Endothelial cell of umbilical vein (primary cell): ENCODE results near the gene ATP6V0D1. TPM values are rescaled to one million over a fixed set of nuclear protein-coding genes. Genes with fewer than 3 reads are reported as not detected.

ENCODE experiments used
- BruUV-seq: library from RNA; stranded (reverse); fragments of 400-500 nt; replicated peaks from 2 replicates; lab custom pipeline; 2021; lab: Mats Ljungman, UMichigan
- CTCF ChIA-PET: fragments of 300-600, 350-600 bp; sonication (Branson Sonifier 250); formaldehyde crosslinking; loops from one replicate; lab custom pipeline; 2021; ENCODE audit warnings: antibody characterized with exemption, inconsistent platforms; lab: Charles Lee
- POLR2A ChIA-PET: fragments of 300-600, 350-600 bp; sonication (Branson Sonifier 250); formaldehyde crosslinking; loops from one replicate; lab custom pipeline; 2021; ENCODE audit warnings: antibody characterized with exemption, inconsistent platforms; lab: Charles Lee
- DNase-seq: peaks from one replicate; pipeline ENCODE4 v3.0.0-alpha.2; 2011; ENCODE audit warnings: low read depth, low spot score
- FAIRE-seq: peaks from 2 replicates; lab custom pipeline; 2011; peaks lifted over from hg19 to GRCh38; lab: Jason Lieb, UNC
- H2AFZ ChIP-seq: 2 replicates; pipeline ENCODE4 v1.6.0; 2012; ENCODE audit warnings: low read depth, low read length, control low read depth, inconsistent platforms
- H3K27ac ChIP-seq: 2 replicates; pipeline ENCODE4 v1.5.1; 2011; ENCODE audit warnings: low read depth, mild to moderate bottlenecking, control low read depth, low read length, moderate library complexity; ENCODE audit not compliant: insufficient read depth
- H3K27me3 ChIP-seq, 2 experiments: 2 replicates each; pipeline versions ENCODE4 v1.6.0 to v1.6.1; 2011; ENCODE audit warnings: low read length in 2 of 2, mixed read lengths in 1 of 2; ENCODE audit not compliant: control insufficient read depth in 2 of 2, insufficient read depth in 2 of 2
- H3K36me3 ChIP-seq, 2 experiments: 2 replicates in 1 of 2; 3 replicates in 1 of 2; pipeline ENCODE4 v1.5.1; 2011; ENCODE audit warnings: low read length in 2 of 2, mild to moderate bottlenecking in 1 of 2, moderate library complexity in 1 of 2; ENCODE audit not compliant: control insufficient read depth in 2 of 2, insufficient read depth in 2 of 2; ENCODE audit errors: extremely low read depth in 1 of 2
- H3K4me1 ChIP-seq: 3 replicates; pipeline ENCODE4 v1.5.1; 2011; ENCODE audit warnings: mild to moderate bottlenecking, low read length; ENCODE audit not compliant: control insufficient read depth, insufficient read depth; ENCODE audit errors: extremely low read depth
- H3K4me2 ChIP-seq: 2 replicates; pipeline ENCODE4 v1.6.1; 2011; ENCODE audit warnings: low read length, control low read depth, mixed read lengths; ENCODE audit not compliant: insufficient read depth
- H3K4me3 ChIP-seq, 3 experiments: fragments of 200-600 bp in 1 of 3; sonication (generic), shearing (Covaris generic) in 1 of 3; replicated peaks in 1 of 3; 2 replicates each; pipeline ENCODE4 v1.5.1; 2011 to 2016; ENCODE audit warnings: control low read depth in 3 of 3, low read length in 3 of 3, mild to moderate bottlenecking in 2 of 3, inconsistent platforms in 1 of 3, low read depth in 1 of 3, moderate library complexity in 1 of 3; ENCODE audit not compliant: insufficient read depth in 1 of 3
- H3K79me2 ChIP-seq: 2 replicates; pipeline ENCODE4 v1.6.0; 2012; ENCODE audit warnings: low read length, inconsistent platforms; ENCODE audit not compliant: control insufficient read depth, insufficient read depth
- H3K9ac ChIP-seq: replicated peaks from 2 replicates; pipeline ENCODE3; 2011; ENCODE audit warnings: low read length, control low read depth; ENCODE audit not compliant: insufficient read depth; ENCODE audit errors: extremely low read depth
- H3K9me1 ChIP-seq: replicated peaks from 3 replicates; pipeline ENCODE4 v1.6.0; 2011; ENCODE audit warnings: mild to moderate bottlenecking, low read length; ENCODE audit not compliant: control insufficient read depth, insufficient read depth; ENCODE audit errors: extremely low read depth
- H3K9me3 ChIP-seq: replicated peaks from 2 replicates; pipeline ENCODE4 v1.5.1; 2012; ENCODE audit warnings: low read length, inconsistent platforms; ENCODE audit not compliant: control insufficient read depth, insufficient read depth
- H4K20me1 ChIP-seq: replicated peaks from 2 replicates; pipeline ENCODE3; 2011; ENCODE audit warnings: mild to moderate bottlenecking, low read length; ENCODE audit not compliant: control insufficient read depth, insufficient read depth; ENCODE audit errors: extremely low read depth
- EZH2 ChIP-seq: IDR thresholded peaks from 2 replicates; pipeline ENCODE4 v1.6.1; 2012; ENCODE audit warnings: borderline replicate concordance, low read depth, mild to moderate bottlenecking, moderate library complexity, low read length, inconsistent platforms; ENCODE audit not compliant: severe bottlenecking
- FOS ChIP-seq: IDR thresholded peaks from 2 replicates; pipeline ENCODE4 v1.6.1; 2011; ENCODE audit warnings: mild to moderate bottlenecking, low read length, moderate library complexity, borderline replicate concordance; ENCODE audit not compliant: insufficient read depth
- GATA2 ChIP-seq: IDR thresholded peaks from 2 replicates; pipeline ENCODE4 v1.7.0; 2011; ENCODE audit warnings: low read depth, mild to moderate bottlenecking, moderate library complexity, mixed read lengths, low read length; ENCODE audit not compliant: insufficient read length, insufficient read depth
- JUN ChIP-seq: IDR thresholded peaks from 2 replicates; pipeline ENCODE4 v1.6.1; 2011; ENCODE audit warnings: borderline replicate concordance, low read depth; ENCODE audit not compliant: insufficient read length, insufficient read depth
- MAX ChIP-seq: IDR thresholded peaks from 2 replicates; pipeline ENCODE4 v1.6.1; 2011; ENCODE audit not compliant: insufficient read depth, insufficient read length
- MYC ChIP-seq: IDR thresholded peaks from one replicate; pipeline ENCODE4 v1.6.1; 2011; ENCODE audit warnings: mild to moderate bottlenecking, low read depth, low read length
- POLR2A ChIP-seq: IDR thresholded peaks from 2 replicates; pipeline ENCODE4 v1.6.1; 2012; ENCODE audit warnings: low read depth, mild to moderate bottlenecking, control low read depth, low read length
- POLR2AphosphoS5 ChIP-seq: IDR thresholded peaks from 2 replicates; pipeline ENCODE4 v1.6.1; 2012; ENCODE audit warnings: low read depth, mild to moderate bottlenecking, control low read depth, low read length, moderate library complexity; ENCODE audit not compliant: insufficient read depth
- dilution Hi-C: fragments of 300-500 bp; cut with MboI; formaldehyde crosslinking; loops from one replicate; pipeline ENCODE4 v1.15.0; 2019; ENCODE audit warnings: low sequenced_read_pairs; ENCODE audit not compliant: extremely low pct_ligation_motif_present
- intact Hi-C: fragments of 100-400 bp; cut with micrococcal nuclease; formaldehyde crosslinking; loops from one replicate; pipeline ENCODE4 v1.10.0; 2022
- polyA plus RNA-seq, 4 experiments: library from polyadenylated mRNA; depleted of rRNA in 3 of 4; stranded (reverse) in 3 of 4; unstranded in 1 of 4; fragments of >200 nt; gene quantifications; 2 replicates each; pipeline versions ENCODE4 v1.2.1 to v1.2.3, GENCODE V29; 2011 to 2012; ENCODE audit warnings: missing spikeins in 1 of 4
- total RNA-seq: library from RNA; stranded (reverse); gene quantifications from 2 replicates; pipeline ENCODE4 v1.2.3, GENCODE V29; 2021
- TF ChIP-seq, protein P1 (sequence below), 2 donors: IDR thresholded peaks; 1 replicate in 1 of 2; 2 replicates in 1 of 2; pipeline ENCODE4 v1.5.1; 2011; ENCODE audit warnings: low read length in 2 of 2, mild to moderate bottlenecking in 2 of 2, moderate library complexity in 2 of 2, control low read depth in 1 of 2, inconsistent platforms in 1 of 2, low read depth in 1 of 2; ENCODE audit not compliant: insufficient read depth in 1 of 2; ENCODE audit errors: extremely low read depth in 1 of 2

ATP6V0D1 gene
- total and polyA plus RNA-seq, 2 donors (not counting 3 experiments of a cell fraction or from before 2014, with no cell fraction given), result 82.8 to 232 TPM

GRCh38 chr16:67395458-67396158, 85.3 kb downstream of the ATP6V0D1 start:
- TF ChIP-seq JUN (no peak), MYC (no peak), GATA2 (no peak), FOS (no peak), POLR2A (no peak), MAX (no peak), EZH2 (no peak)
- DNase-seq (no peak), FAIRE-seq (no peak)
- H3K36me3 ChIP-seq, result no peaks in the 10 kb centered on the region
- no peak overlapping the region for H3K4me3 ChIP-seq
- no peak overlapping the region for H3K9ac ChIP-seq
- H3K27me3 ChIP-seq, result peaks cover 9 to 11% of the 10 kb centered on the region in 2 experiments
- H3K9me1 ChIP-seq, result no peaks in the 10 kb centered on the region
- no peaks in the 10 kb centered on the region for H3K79me2 ChIP-seq
- H3K4me2 ChIP-seq, result no peak overlapping the region
- BruUV-seq, result no TSS peak
- no peak overlapping the region for H3K27ac ChIP-seq
- POLR2A ChIA-PET, result no interaction called here
- dilution Hi-C loops, result no loop called here
- peaks cover 13% of the 10 kb centered on the region for H3K4me1 ChIP-seq
- CTCF ChIA-PET, result interaction anchor here (0.7 to 2.6 kb wide), 3 partner anchors 12 to 135 kb away, joined by 4 to 11 read pairs (median 5); no protein-coding TSS in a partner anchor
- H2AFZ ChIP-seq, result no peak overlapping the region
- no peaks in the 10 kb centered on the region for H4K20me1 ChIP-seq
- intact Hi-C loops, result loop anchor here (10.0 kb wide), 2 partner anchors 201 to 441 kb away; partner anchors contain the start of genes E2F4, ELMO3 and EXOC3L1
- H3K9me3 ChIP-seq, result no peaks in the 10 kb centered on the region

GRCh38 chr16:67395105-67395457, 85.9 kb downstream of the ATP6V0D1 start:
- H4K20me1 ChIP-seq, result no peaks in the 10 kb centered on the region
- no peak for FAIRE-seq
- H3K4me1 ChIP-seq, result peaks cover 13% of the 10 kb centered on the region
- dilution Hi-C loops, result no loop called here
- no peak overlapping the region for H3K27ac ChIP-seq
- no TSS peak for BruUV-seq
- intact Hi-C loops, result loop anchor here (10.0 kb wide), 2 partner anchors 200 to 440 kb away; partner anchors contain the start of genes E2F4, ELMO3 and EXOC3L1
- ChIA-PET POLR2A (no interaction called here), CTCF (interaction anchor here (1.0 to 3.1 kb wide), 6 partner anchors 9 to 134 kb away, joined by 3 to 34 read pairs (median 15); partner anchors contain the start of genes KCTD19 and LRRC36)
- no peak overlapping the region for H2AFZ ChIP-seq
- TF ChIP-seq POLR2A (no peak), MYC (no peak), POLR2AphosphoS5 (no peak), MAX (no peak), GATA2 (no peak), JUN (no peak), FOS (no peak)
- TF ChIP-seq, protein P1, sequence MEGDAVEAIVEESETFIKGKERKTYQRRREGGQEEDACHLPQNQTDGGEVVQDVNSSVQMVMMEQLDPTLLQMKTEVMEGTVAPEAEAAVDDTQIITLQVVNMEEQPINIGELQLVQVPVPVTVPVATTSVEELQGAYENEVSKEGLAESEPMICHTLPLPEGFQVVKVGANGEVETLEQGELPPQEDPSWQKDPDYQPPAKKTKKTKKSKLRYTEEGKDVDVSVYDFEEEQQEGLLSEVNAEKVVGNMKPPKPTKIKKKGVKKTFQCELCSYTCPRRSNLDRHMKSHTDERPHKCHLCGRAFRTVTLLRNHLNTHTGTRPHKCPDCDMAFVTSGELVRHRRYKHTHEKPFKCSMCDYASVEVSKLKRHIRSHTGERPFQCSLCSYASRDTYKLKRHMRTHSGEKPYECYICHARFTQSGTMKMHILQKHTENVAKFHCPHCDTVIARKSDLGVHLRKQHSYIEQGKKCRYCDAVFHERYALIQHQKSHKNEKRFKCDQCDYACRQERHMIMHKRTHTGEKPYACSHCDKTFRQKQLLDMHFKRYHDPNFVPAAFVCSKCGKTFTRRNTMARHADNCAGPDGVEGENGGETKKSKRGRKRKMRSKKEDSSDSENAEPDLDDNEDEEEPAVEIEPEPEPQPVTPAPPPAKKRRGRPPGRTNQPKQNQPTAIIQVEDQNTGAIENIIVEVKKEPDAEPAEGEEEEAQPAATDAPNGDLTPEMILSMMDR (IDR thresholded peaks at IDR 0.05; ENCODE audit: extremely low read depth in 1 of 2, insufficient read depth in 1 of 2, low read depth in 1 of 2, low read length in 2 of 2), result no peak
- peaks cover 9 to 11% of the 10 kb centered on the region in 2 experiments for H3K27me3 ChIP-seq
- H3K4me3 ChIP-seq, result no peak overlapping the region
- no peaks in the 10 kb centered on the region for H3K36me3 ChIP-seq
- no peaks in the 10 kb centered on the region for H3K9me1 ChIP-seq
- H3K4me2 ChIP-seq, result no peak overlapping the region
- H3K79me2 ChIP-seq, result no peaks in the 10 kb centered on the region
- H3K9me3 ChIP-seq, result no peaks in the 10 kb centered on the region
- no peak overlapping the region for H3K9ac ChIP-seq
- no peak for DNase-seq
